HG02884 (cell line): ENCODE data around the gene DAPL1.

ENCODE experiments used
- ATAC-seq: cut with Tn5 transposase; IDR thresholded peaks from one replicate; pipeline ENCODE4 v1.9.1; 2021; ENCODE audit warnings: mild to moderate bottlenecking, moderate library complexity; ENCODE audit not compliant: unreplicated experiment

DAPL1 gene

GRCh38 chr2:158777077-158777476 lies 18.0 kb upstream of the DAPL1 start:
- no peak for ATAC-seq

DNA sequence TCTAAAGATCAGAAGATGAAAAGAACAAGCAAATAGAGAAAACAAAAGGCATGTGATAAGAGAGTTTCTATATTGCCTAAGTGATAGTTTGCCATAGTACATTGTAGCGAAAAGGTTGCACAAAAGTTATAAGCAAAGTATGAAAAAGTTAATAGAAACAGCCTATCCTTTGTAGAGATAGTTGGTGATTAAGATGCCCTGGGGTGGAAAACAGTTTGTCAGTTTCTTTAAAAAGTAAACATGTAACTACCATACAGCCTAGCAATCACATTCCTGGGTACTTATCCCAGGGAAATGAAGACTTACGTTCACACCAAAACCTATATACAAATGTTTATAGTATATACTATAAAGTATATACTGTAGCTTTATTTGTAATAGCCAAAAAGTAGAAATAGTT lies 16.9 kb upstream of the DAPL1 start:
- no peak for ATAC-seq

DNA sequence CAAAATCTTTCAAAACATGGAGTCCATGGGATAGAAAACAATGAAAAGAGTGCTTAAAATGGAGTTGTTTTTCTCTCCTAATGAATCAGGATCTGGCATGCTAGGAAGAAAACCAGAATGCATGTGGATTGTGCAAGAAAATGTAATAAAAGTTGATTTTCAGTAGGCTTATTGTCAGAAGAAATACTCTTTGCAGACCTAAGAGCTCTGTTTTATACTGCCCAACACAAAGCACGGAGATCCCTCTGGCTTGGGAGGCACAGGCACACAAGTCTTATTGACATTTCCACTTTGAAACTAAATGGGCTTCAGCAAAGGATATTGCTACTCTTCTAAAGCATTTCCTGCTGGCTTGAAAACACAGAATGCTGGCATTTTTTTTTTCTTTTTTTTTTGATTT lies 15.5 kb upstream of the DAPL1 start:
- ATAC-seq = no peak

GRCh38 chr2:158781353-158781961 lies 13.7 kb upstream of the DAPL1 start:
- ATAC-seq = no peak

DNA sequence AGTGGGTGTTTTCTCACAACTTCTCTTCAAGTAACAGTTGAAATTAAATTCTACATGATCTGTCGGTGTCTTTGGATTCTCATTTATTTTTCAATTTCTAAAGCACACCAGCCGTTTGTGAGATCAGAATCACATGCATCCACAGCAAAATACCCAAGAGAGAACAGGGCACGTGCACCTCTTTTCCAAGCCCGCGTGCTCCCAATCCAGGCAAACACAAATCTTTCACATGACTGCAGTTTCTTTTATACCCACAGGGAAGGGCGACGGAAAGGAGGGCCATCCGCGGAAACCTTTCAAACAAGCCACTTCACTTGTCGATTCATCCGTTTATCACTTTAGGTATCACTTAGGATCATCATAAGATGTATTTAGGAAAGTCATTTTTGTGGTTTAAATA lies 13.0 kb upstream of the DAPL1 start:
- ATAC-seq = no peak

GRCh38 chr2:158782616-158783015 lies 12.5 kb upstream of the DAPL1 start:
- ATAC-seq = no peak

DNA sequence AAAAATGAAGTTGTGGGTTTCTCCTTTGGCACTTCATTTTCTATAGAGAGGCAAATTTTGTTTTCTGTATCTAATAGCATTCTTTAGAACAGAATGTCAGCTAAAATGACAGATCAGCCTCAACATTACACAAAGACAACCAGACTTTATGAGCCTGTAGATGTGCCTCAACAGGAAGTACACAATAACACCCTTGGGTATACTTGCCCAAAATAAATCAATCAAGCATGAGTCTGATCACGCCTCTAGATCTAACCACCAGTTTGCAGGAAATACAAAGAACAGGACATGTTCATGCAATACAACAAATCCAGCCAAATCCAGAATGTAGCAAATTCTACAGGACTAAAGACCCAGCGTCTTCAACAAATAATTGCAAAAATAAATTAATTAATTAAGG lies 11.2 kb upstream of the DAPL1 start:
- ATAC-seq = no peak

GRCh38 chr2:158786897-158787296 lies 8.2 kb upstream of the DAPL1 start:
- no peak for ATAC-seq

GRCh38 chr2:158788951-158789350 lies 6.2 kb upstream of the DAPL1 start:
- ATAC-seq = no peak

DNA sequence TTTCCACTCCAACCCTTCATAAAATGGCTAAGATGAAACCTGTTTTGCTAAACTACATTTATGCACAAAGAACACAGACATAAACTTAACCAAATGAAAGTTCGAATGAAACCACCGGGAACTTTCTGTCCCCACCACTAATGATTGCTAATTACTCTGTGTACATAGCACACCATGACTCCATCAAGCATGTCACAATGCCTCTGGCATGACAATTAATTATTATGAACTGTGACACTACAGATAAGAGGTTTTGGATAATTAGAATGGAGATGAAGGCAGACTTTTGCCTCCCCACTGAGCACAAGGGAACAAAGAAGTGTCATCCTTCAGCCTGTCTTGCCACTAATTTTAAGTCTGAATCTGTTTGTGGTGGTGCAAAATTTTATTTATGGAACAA lies 1.5 kb downstream of the DAPL1 start:
- ATAC-seq = no peak

DNA sequence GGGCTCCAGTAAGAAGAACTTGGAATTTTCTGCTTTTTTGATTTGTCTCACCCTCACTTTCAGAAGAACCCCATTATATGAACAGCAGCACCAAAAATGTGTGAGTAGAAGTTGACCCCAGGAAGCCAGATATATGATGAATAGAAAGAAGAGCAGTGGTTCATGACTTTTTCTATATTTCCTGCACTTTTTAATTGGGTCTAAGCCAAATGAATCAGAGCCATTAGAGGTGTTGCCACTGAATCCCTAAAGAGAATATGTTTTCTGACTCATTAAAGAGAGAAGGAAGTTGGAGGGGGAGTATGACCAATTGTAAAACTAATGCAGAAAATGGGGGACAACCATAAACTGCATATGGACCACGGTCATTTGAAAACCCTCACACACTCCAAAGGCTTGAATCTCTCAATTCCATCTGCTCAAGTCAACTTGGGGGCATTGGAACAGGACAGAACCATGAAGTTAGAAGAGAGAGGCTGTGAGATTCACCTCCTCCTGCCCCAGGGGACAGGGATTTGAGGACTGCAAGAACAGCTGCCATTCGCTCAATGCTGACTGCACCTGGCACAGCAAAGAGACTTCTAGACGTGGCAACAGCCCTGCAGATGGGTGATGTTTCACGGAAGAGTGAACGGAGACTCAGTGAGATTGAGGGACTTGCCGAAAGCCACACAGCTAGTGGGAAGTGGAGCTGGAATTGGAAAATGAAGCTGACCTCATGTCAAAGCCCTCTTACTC lies 3.0 kb downstream of the DAPL1 start:
- no peak for ATAC-seq

GRCh38 chr2:158799181-158799580 lies 4.1 kb downstream of the DAPL1 start:
- ATAC-seq = no peak

- no peak for ATAC-seq
Measured at GRCh38 chr2:158803506-158803905, 8.4 kb downstream of the DAPL1 start.

GRCh38 chr2:158805255-158805654 lies 10.1 kb downstream of the DAPL1 start:
- ATAC-seq = no peak

DNA sequence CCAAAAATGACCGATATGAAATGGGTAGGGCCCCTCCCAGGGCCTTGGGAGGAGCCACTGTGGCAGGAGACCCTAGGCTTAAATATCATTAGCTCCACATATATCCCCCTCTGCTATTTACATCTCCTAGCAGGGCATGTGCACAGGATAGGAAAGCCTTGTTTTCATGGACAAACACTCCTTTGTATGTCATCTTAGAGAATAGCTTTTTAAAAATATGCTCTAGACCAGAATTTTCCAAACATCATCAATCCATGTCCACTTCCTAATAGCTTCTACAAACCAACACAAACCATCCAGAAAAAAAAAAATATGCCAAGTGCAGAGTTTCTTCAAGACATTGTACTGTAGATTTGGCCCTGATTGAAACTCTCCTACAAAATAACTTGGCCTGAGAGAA lies 10.8 kb downstream of the DAPL1 start:
- no peak for ATAC-seq

- no peak for ATAC-seq
Measured at GRCh38 chr2:158806941-158807340, 11.8 kb downstream of the DAPL1 start.

GRCh38 chr2:158808426-158808825 lies 13.3 kb downstream of the DAPL1 start:
- no peak for ATAC-seq

GRCh38 chr2:158809816-158810215 lies 14.7 kb downstream of the DAPL1 start:
- no peak for ATAC-seq

GRCh38 chr2:158810731-158811460 lies 15.8 kb downstream of the DAPL1 start:
- no peak for ATAC-seq

DNA sequence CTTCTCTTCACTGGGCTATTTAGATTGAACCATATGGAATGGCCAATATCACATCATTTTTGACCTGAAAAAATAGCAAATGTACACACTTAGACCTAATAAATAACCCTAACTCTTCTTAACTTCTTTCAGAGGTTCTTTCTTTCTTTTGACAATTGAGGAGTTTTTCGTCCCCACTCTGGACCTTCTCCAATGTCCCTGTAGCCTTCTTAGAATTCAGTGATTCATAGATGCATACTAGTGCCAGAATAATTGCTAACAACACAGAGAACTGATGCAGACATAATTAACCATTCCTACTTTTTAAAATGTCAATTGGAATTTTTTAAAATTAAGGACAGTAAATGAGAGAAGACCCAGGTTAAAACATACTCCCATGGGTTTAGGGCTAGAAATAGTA lies 20.0 kb downstream of the DAPL1 start:
- ATAC-seq = no peak

- no peak for ATAC-seq
Measured at GRCh38 chr2:158815658-158816057, 20.5 kb downstream of the DAPL1 start.

DNA sequence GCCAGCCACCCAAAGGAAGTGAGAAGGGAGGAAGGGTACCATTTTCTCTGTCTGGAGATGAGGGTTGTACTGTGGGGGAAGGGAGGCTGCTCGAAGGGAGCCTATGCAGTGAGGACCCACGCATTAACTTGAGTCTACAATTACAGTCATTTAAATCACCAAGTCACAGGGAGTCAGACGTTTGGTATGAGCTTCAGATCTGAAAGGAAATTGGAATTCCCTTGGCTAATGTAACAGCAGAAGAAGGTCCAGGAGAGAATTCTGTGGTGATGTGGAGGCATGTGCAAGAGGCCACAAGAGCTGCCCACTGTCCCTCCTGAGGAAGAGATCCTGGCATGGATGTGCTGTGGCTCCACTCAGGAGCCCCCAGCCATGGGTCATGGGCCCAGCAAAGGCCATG lies 22.5 kb downstream of the DAPL1 start:
- ATAC-seq = no peak
